Panc1 (cell line): Measurements from ENCODE around the gene BTBD19. TPM values are rescaled to one million over a fixed set of nuclear protein-coding genes. Genes with fewer than 3 reads are reported as not detected.

ENCODE experiments used
- ATAC-seq: fragments of 200-7000 bp; cut with Tn5 transposase; 2 replicates; pipeline ENCODE4 v1.9.1; 2020; ENCODE audit warnings: mild to moderate bottlenecking, moderate library complexity
- BruUV-seq: library from RNA; stranded (reverse); fragments of 400-500 nt; replicated peaks from 2 replicates; lab custom pipeline; 2021; lab: Mats Ljungman, UMichigan
- CTCF ChIA-PET: fragments of 300-600 bp; sonication (Branson Sonifier 250); formaldehyde crosslinking; loops from one replicate; lab custom pipeline; 2022; ENCODE audit warnings: antibody characterized with exemption; lab: Charles Lee
- POLR2A ChIA-PET: fragments of 300-600 bp; sonication (Branson Sonifier 250); formaldehyde crosslinking; loops from one replicate; lab custom pipeline; 2022; ENCODE audit warnings: antibody characterized with exemption; lab: Charles Lee
- DNase-seq: peaks from one replicate; pipeline ENCODE4 v3.0.0-alpha.2; 2010; ENCODE audit warnings: low read depth, low spot score
- H3K27ac ChIP-seq: 2 replicates; pipeline ENCODE4 v1.5.1; 2011; ENCODE audit warnings: mild to moderate bottlenecking, low read length, inconsistent platforms
- H3K27me3 ChIP-seq: fragments of 200-500 bp; sonication (Bioruptor generic); 2 replicates; pipeline ENCODE4 v1.6.0; 2014; ENCODE audit warnings: low read length, inconsistent platforms; ENCODE audit not compliant: control insufficient read depth, insufficient read depth
- H3K36me3 ChIP-seq: fragments of 200-500 bp; sonication (Bioruptor generic); 2 replicates; pipeline ENCODE4 v1.5.1; 2014; ENCODE audit warnings: inconsistent platforms, mild to moderate bottlenecking, low read length, moderate library complexity; ENCODE audit not compliant: control insufficient read depth, insufficient read depth
- H3K4me1 ChIP-seq: 2 replicates; pipeline ENCODE4 v1.5.1; 2011; ENCODE audit warnings: inconsistent platforms, mild to moderate bottlenecking, low read length, moderate library complexity; ENCODE audit not compliant: control insufficient read depth, insufficient read depth
- H3K4me3 ChIP-seq, 2 experiments: 2 replicates each; pipeline ENCODE4 v1.5.1; 2011 to 2012; ENCODE audit warnings: low read depth in 2 of 2, low read length in 2 of 2, mild to moderate bottlenecking in 2 of 2, inconsistent platforms in 1 of 2, moderate library complexity in 1 of 2
- H3K9me3 ChIP-seq: fragments of 200-500 bp; sonication (Bioruptor generic); 2 replicates; pipeline ENCODE4 v1.5.1; 2014; ENCODE audit warnings: low read depth, mild to moderate bottlenecking, inconsistent platforms, low read length, moderate library complexity; ENCODE audit not compliant: control insufficient read depth, insufficient read depth
- POLR2AphosphoS5 ChIP-seq: IDR thresholded peaks from 2 replicates; pipeline ENCODE4 v1.6.1; 2012; ENCODE audit warnings: mild to moderate bottlenecking, low read depth, low read length, moderate library complexity
- REST ChIP-seq, 2 experiments: IDR thresholded peaks; 2 replicates each; pipeline ENCODE4 v1.6.1; 2011 to 2012; ENCODE audit warnings: low read depth in 2 of 2, control low read depth in 1 of 2, low read length in 1 of 2, mild to moderate bottlenecking in 1 of 2, moderate library complexity in 1 of 2; ENCODE audit not compliant: insufficient read depth in 1 of 2
- SIN3A ChIP-seq: IDR thresholded peaks from 2 replicates; pipeline ENCODE4 v1.6.1; 2012; ENCODE audit warnings: low read depth, mild to moderate bottlenecking, low read length, moderate library complexity, borderline replicate concordance; ENCODE audit not compliant: insufficient read depth
- TCF7L2 ChIP-seq: IDR thresholded peaks from 2 replicates; pipeline ENCODE4 v1.6.1; 2011; ENCODE audit warnings: mild to moderate bottlenecking, low read depth, low read length, inconsistent platforms
- in situ Hi-C: cut with HindIII; loops from 2 replicates; pipeline ENCODE4 v1.10.0; 2016; ENCODE audit warnings: low sequenced_read_pairs, low pct_unique_long_range_greater_than_20kb
- intact Hi-C: fragments of 100-400 bp; cut with micrococcal nuclease; formaldehyde crosslinking; loops from one replicate; pipeline ENCODE4 v1.10.0; 2022; ENCODE audit not compliant: unreplicated experiment
- total RNA-seq: library from RNA; stranded (reverse); gene quantifications from one replicate; pipeline ENCODE4 v1.2.1, GENCODE V29; 2021; ENCODE audit not compliant: unreplicated experiment
- TF ChIP-seq, protein P1 (sequence below): fragments of 450-650 bp; IDR thresholded peaks from 2 replicates; pipeline ENCODE4 v1.5.1; 2017; ENCODE audit warnings: mild to moderate bottlenecking

Gene BTBD19
- total RNA-seq, 1 experiment from 2014 or later = 2.6 TPM

DNA sequence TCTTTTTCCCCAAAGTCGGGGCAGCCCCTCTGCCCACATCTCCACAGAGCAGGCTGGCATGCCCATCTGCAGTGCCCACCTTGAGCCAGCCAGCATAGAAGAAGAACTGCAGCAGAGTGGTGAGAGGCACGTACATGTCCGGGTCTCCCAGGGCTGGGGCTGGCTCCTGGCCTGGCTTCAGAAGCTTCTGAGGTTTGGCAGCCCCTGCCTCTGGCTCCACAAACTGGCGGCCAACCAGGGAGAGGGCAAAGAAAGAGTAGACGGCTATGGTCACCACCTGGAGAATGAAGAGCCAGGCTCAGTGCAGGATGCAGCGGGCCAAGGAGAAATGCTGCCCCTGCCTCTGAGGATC, 23.3 kb upstream of the BTBD19 start:
- Histone ChIP-seq H3K4me1 (no peaks in the 10 kb centered on the region; the same call in 1 of the 2 replicates), H3K4me3 (no peak overlapping the region), H3K27ac (no peak overlapping the region), H3K36me3 (no peaks in the 10 kb centered on the region), H3K9me3 (no peaks in the 10 kb centered on the region), H3K27me3 (no peaks in the 10 kb centered on the region)
- CTCF ChIA-PET = no interaction called here
- POLR2A ChIA-PET = no interaction called here
- no TSS peak for BruUV-seq
- intact Hi-C loops (no loop called here), in situ Hi-C loops (no loop called here)
- ATAC-seq (no peak), DNase-seq (no peak)
- TF ChIP-seq REST (IDR thresholded peaks at IDR 0.05; ENCODE audit: insufficient read depth in 1 of 2, low read depth in 2 of 2, low read length in 1 of 2) (no peak), TCF7L2 (no peak), SIN3A (no peak), POLR2AphosphoS5 (no peak)
- TF ChIP-seq, protein P1, sequence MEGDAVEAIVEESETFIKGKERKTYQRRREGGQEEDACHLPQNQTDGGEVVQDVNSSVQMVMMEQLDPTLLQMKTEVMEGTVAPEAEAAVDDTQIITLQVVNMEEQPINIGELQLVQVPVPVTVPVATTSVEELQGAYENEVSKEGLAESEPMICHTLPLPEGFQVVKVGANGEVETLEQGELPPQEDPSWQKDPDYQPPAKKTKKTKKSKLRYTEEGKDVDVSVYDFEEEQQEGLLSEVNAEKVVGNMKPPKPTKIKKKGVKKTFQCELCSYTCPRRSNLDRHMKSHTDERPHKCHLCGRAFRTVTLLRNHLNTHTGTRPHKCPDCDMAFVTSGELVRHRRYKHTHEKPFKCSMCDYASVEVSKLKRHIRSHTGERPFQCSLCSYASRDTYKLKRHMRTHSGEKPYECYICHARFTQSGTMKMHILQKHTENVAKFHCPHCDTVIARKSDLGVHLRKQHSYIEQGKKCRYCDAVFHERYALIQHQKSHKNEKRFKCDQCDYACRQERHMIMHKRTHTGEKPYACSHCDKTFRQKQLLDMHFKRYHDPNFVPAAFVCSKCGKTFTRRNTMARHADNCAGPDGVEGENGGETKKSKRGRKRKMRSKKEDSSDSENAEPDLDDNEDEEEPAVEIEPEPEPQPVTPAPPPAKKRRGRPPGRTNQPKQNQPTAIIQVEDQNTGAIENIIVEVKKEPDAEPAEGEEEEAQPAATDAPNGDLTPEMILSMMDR = no peak

DNA sequence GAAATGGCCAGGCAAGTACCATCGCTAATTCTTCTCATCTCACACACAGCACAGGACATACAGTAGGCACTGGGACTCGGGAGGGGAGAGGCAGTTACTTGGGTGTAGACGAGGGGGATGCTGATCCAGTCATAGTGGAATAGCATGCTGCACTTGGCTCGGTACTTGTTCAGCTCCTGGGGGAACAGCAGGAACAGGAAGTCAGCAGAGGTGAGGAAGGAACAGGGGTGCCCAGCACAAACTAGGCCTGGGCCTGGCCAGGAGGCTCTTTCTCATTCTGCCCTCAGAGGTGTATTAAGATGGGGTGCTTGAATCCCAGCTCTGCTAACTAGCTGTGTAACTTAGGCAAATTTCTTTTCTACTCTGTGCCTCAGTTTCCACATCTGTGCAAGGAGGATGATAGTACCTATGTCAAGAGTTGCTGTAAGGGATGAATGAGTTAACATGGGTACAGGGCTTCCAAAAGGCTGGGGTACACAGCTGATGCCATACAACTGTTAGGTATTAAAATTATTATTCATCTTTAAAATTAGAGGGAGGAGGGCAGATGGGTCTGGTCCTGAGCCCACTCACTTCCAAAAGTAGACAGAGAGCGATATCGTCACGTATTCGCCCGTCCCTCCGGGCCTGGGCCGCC, 22.7 kb upstream of the BTBD19 start:
- BruUV-seq = no TSS peak
- in situ Hi-C loops = no loop called here
- no peak for DNase-seq
- intact Hi-C loops = no loop called here
- TF ChIP-seq SIN3A (no peak), REST (IDR thresholded peaks at IDR 0.05; ENCODE audit: insufficient read depth in 1 of 2, low read depth in 2 of 2, low read length in 1 of 2) (no peak)
- TF ChIP-seq, protein P1 = no peak
- Histone ChIP-seq H3K4me3 (no peak overlapping the region), H3K4me1 (no peaks in the 10 kb centered on the region; the same call in 1 of the 2 replicates), H3K27me3 (no peaks in the 10 kb centered on the region), H3K9me3 (no peaks in the 10 kb centered on the region), H3K27ac (no peak overlapping the region), H3K36me3 (no peaks in the 10 kb centered on the region)
- POLR2A ChIA-PET = no interaction called here
- CTCF ChIA-PET = no interaction called here
- no peak for ATAC-seq
